Liver (tissue), 10 donors: ENCODE results near the gene PRSS1. TPM values are rescaled to one million over a fixed set of nuclear protein-coding genes. Genes with fewer than 3 reads are reported as not detected.

Source experiments
- DNase-seq: peaks from one replicate; pipeline ENCODE4 v3.0.0-alpha.2; 2017; ENCODE audit warnings: low spot score
- H3K27ac ChIP-seq, 2 donors: one replicate each; pipeline ENCODE4 v1.7.0; 2013; ENCODE audit warnings: inconsistent platforms in 2 of 2, low read length in 2 of 2, control low read depth in 1 of 2, low read depth in 1 of 2, mild to moderate bottlenecking in 1 of 2
- H3K27me3 ChIP-seq, 4 donors: one replicate each; pipeline versions ENCODE4 v1.6.1 to v1.7.0; 2013; ENCODE audit warnings: low read length in 3 of 4, inconsistent platforms in 1 of 4, mild to moderate bottlenecking in 1 of 4, moderate library complexity in 1 of 4; ENCODE audit not compliant: control insufficient read depth in 4 of 4, insufficient read depth in 4 of 4
- H3K36me3 ChIP-seq, 4 donors: one replicate each; pipeline versions ENCODE4 v1.6.1 to v1.7.0; 2013; ENCODE audit warnings: low read length in 3 of 4, mild to moderate bottlenecking in 3 of 4, low read depth in 1 of 4, moderate library complexity in 1 of 4; ENCODE audit not compliant: control insufficient read depth in 4 of 4, insufficient read depth in 3 of 4
- H3K4me1 ChIP-seq, 4 donors: one replicate each; pipeline versions ENCODE4 v1.6.1 to v1.7.0; 2013; ENCODE audit warnings: low read length in 3 of 4, mild to moderate bottlenecking in 3 of 4, moderate library complexity in 1 of 4; ENCODE audit not compliant: control insufficient read depth in 4 of 4, insufficient read depth in 4 of 4
- H3K4me3 ChIP-seq, 3 donors: one replicate each; pipeline versions ENCODE4 v1.6.1 to v1.7.0; 2013; ENCODE audit warnings: low read length in 3 of 3, control low read depth in 1 of 3, low read depth in 1 of 3, mild to moderate bottlenecking in 1 of 3
- H3K9ac ChIP-seq, 2 donors: one replicate each; pipeline ENCODE4 v1.7.0; 2013; ENCODE audit warnings: low read length in 2 of 2, mild to moderate bottlenecking in 2 of 2, moderate library complexity in 2 of 2, control low read depth in 1 of 2, low read depth in 1 of 2
- H3K9me3 ChIP-seq, 4 donors: one replicate each; pipeline versions ENCODE4 v1.6.1 to v1.7.0; 2013; ENCODE audit warnings: low read length in 3 of 4; ENCODE audit not compliant: control insufficient read depth in 4 of 4
- ATF3 ChIP-seq: IDR thresholded peaks from 2 replicates; pipeline ENCODE4 v1.6.1; 2016; ENCODE audit warnings: antibody characterized with exemption
- CTCF ChIP-seq: fragments of 150-350 bp; IDR thresholded peaks from 2 replicates; pipeline ENCODE4 v1.5.1; 2017; ENCODE audit warnings: improper control_type of control experiment, low read depth, low read length; ENCODE audit not compliant: missing input control
- EGR1 ChIP-seq, 2 donors: IDR thresholded peaks; 2 replicates each; pipeline ENCODE4 v1.6.1; 2016 to 2018; ENCODE audit warnings: antibody characterized with exemption in 2 of 2, low read depth in 2 of 2
- FOXA1 ChIP-seq: IDR thresholded peaks from 2 replicates; pipeline ENCODE4 v1.6.1; 2016; ENCODE audit warnings: antibody characterized with exemption
- FOXA2 ChIP-seq: IDR thresholded peaks from 2 replicates; pipeline ENCODE4 v1.6.1; 2016; ENCODE audit warnings: antibody characterized with exemption
- GABPA ChIP-seq, 2 donors: IDR thresholded peaks in 1 of 2; conservative IDR thresholded peaks in 1 of 2; 2 replicates each; pipeline ENCODE4 v1.6.1; 2016; ENCODE audit warnings: antibody characterized with exemption in 2 of 2, mild to moderate bottlenecking in 1 of 2, moderate library complexity in 1 of 2
- HNF4A ChIP-seq, 2 donors: conservative IDR thresholded peaks; 2 replicates each; pipeline ENCODE4 v1.6.1; 2016; ENCODE audit warnings: antibody characterized with exemption in 2 of 2, mild to moderate bottlenecking in 2 of 2
- HNF4G ChIP-seq: IDR thresholded peaks from 2 replicates; pipeline ENCODE4 v1.6.1; 2016; ENCODE audit warnings: antibody characterized with exemption
- JUND ChIP-seq, 2 donors: IDR thresholded peaks; 2 replicates each; pipeline ENCODE4 v1.6.1; 2016; ENCODE audit warnings: antibody characterized with exemption in 2 of 2
- MAX ChIP-seq: IDR thresholded peaks from 2 replicates; pipeline ENCODE4 v1.6.1; 2016; ENCODE audit warnings: antibody characterized with exemption
- NR2F2 ChIP-seq: IDR thresholded peaks from 2 replicates; pipeline ENCODE4 v1.6.1; 2016; ENCODE audit warnings: antibody characterized with exemption
- RAD21 ChIP-seq, 2 donors: IDR thresholded peaks; 2 replicates each; pipeline ENCODE4 v1.6.1; 2016; ENCODE audit warnings: antibody characterized with exemption in 2 of 2, mild to moderate bottlenecking in 2 of 2
- REST ChIP-seq: IDR thresholded peaks from 2 replicates; pipeline ENCODE4 v1.6.1; 2016; ENCODE audit warnings: antibody characterized with exemption, mild to moderate bottlenecking
- RXRA ChIP-seq, 2 donors: IDR thresholded peaks; 2 replicates each; pipeline ENCODE4 v1.6.1; 2017 to 2018; ENCODE audit warnings: antibody characterized with exemption in 2 of 2, mild to moderate bottlenecking in 1 of 2
- SP1 ChIP-seq: IDR thresholded peaks from 2 replicates; pipeline ENCODE4 v1.6.1; 2018; ENCODE audit warnings: antibody characterized with exemption, mild to moderate bottlenecking
- TAF1 ChIP-seq: conservative IDR thresholded peaks from 2 replicates; pipeline ENCODE4 v1.6.1; 2016; ENCODE audit warnings: antibody characterized with exemption, mild to moderate bottlenecking
- YY1 ChIP-seq: IDR thresholded peaks from 2 replicates; pipeline ENCODE4 v1.6.1; 2016; ENCODE audit warnings: antibody characterized with exemption, mild to moderate bottlenecking
- ZBTB33 ChIP-seq: IDR thresholded peaks from 2 replicates; pipeline ENCODE4 v1.6.1; 2016; ENCODE audit warnings: antibody characterized with exemption
- WGBS: extraction: QIAGEN DNeasy Blood & Tissue Kit; methylation state at CpG from one replicate; pipeline ENCODE4 v1.1.7; 2013; 5-methylcytosine and 5-hydroxymethylcytosine counted together
- polyA plus RNA-seq, 2 donors: library from polyadenylated mRNA; stranded (reverse) in 1 of 2; unstranded in 1 of 2; fragments of 200-250 nt in 1 of 2; fragments of >200 nt in 1 of 2; fragmentation: Nextera tagmentation in 1 of 2; extraction: Ambion mirVana in 1 of 2; gene quantifications; one replicate each; pipeline versions ENCODE4 v1.2.1 to v1.2.3, GENCODE V29; 2013 to 2015
- small RNA-seq: library from RNA; depleted of rRNA; stranded (forward); fragments of <200 nt; gene quantifications from one replicate; pipeline ENCODE3, GENCODE V24; 2014
- total RNA-seq, 2 donors: library from RNA; depleted of rRNA; stranded (reverse); fragments of >200 nt; gene quantifications; one replicate each; pipeline ENCODE4 v1.2.3, GENCODE V29; 2014
- donor health status: healthy.
- donor health status: healthy.
- donor health status: healthy.
- donor health status: healthy.
- donor health status: healthy.

Gene PRSS1
- total and polyA plus RNA-seq, 4 donors = not detected

- TF ChIP-seq RXRA (IDR thresholded peaks at IDR 0.05) = no peak
- TF ChIP-seq EGR1 (IDR thresholded peaks at IDR 0.05; ENCODE audit: low read depth in 2 of 2) = no peak
- TF ChIP-seq TAF1 = no peak
- no peak for TF ChIP-seq CTCF
- no peak for TF ChIP-seq MAX
- no peak for TF ChIP-seq FOXA2
- no peak for TF ChIP-seq FOXA1
- no peak for TF ChIP-seq NR2F2
- no peak for TF ChIP-seq REST
- TF ChIP-seq JUND (IDR thresholded peaks at IDR 0.05) = no peak
- no peak for TF ChIP-seq ZBTB33
- TF ChIP-seq SP1 = no peak
- no peak for TF ChIP-seq RAD21 (IDR thresholded peaks at IDR 0.05)
- TF ChIP-seq HNF4A (conservative IDR thresholded peaks at IDR 0.05) = no peak
- no peak for TF ChIP-seq YY1
- no peak for TF ChIP-seq GABPA (IDR thresholded peaks at IDR 0.05 in 1 of 2, conservative IDR thresholded peaks at IDR 0.05 in 1 of 2)
- TF ChIP-seq ATF3 = no peak
- no peak for TF ChIP-seq HNF4G
- Histone ChIP-seq H3K4me3 (no peak overlapping the region), H3K36me3 (no peaks in the 10 kb centered on the region), H3K27me3 (peaks cover 0 to 6% (median 0%) of the 10 kb centered on the region in 4 donors), H3K9me3 (no peaks in the 10 kb centered on the region), H3K4me1 (peaks cover 5 to 7% (median 6%) of the 10 kb centered on the region in 4 donors), H3K27ac (no peak overlapping the region), H3K9ac (no peak overlapping the region)
- DNase-seq = no peak
- WGBS = 87% methylated on average over 3 of the region's 3 CpGs
Measured at GRCh38 chr7:142802301-142802700, 53.0 kb downstream of the PRSS1 start.

Small RNAs within 50 kb of the gene (small RNA-seq; reads per million reads assigned to genes)
- gene TRBD1 = not detected
- gene TRBJ1-1 = not detected
- gene TRBJ1-2 = not detected
- gene TRBJ1-3 = not detected
- gene TRBJ1-4 = not detected
- not detected for gene TRBJ1-5
- gene TRBJ1-6 = not detected
- gene TRBJ2-1 = not detected
- not detected for gene TRBJ2-2
- gene TRBJ2-2P = not detected
- gene TRBJ2-3 = not detected
- gene TRBJ2-4 = not detected
- not detected for gene TRBJ2-5
- gene TRBJ2-6 = not detected
- gene TRBJ2-7 = not detected

Other genes with a start within 250 kb of the PRSS1 start
- gene PRSS2, start 21.5 kb downstream of the PRSS1 start, total RNA-seq = not detected
- under 1 TPM in 1 of 2 donors, not detected in 1; 0.21 TPM for gene PRSS2, start 21.5 kb downstream of the PRSS1 start, polyA plus RNA-seq
- 1 to 10 TPM; 1.2 to 2.1 TPM for gene EPHB6, start 105.6 kb downstream of the PRSS1 start, total RNA-seq
- gene EPHB6, start 105.6 kb downstream of the PRSS1 start, polyA plus RNA-seq = 1 to 10 TPM; 1.9 to 4.3 TPM
- gene TRPV6, start 136.3 kb downstream of the PRSS1 start, total RNA-seq = 1 to 10 TPM in 1 of 2 donors, not detected in 1; 1.5 TPM
- gene TRPV6, start 136.3 kb downstream of the PRSS1 start, polyA plus RNA-seq = under 1 TPM; 0.32 to 0.36 TPM
- gene TRPV5, start 184.3 kb downstream of the PRSS1 start, total RNA-seq = under 1 TPM; under 0.01 to 0.23 TPM
- not detected for gene TRPV5, start 184.3 kb downstream of the PRSS1 start, polyA plus RNA-seq
- not detected for gene LLCFC1, start 190.0 kb downstream of the PRSS1 start, total RNA-seq
- not detected for gene LLCFC1, start 190.0 kb downstream of the PRSS1 start, polyA plus RNA-seq
- gene KEL, start 212.9 kb downstream of the PRSS1 start, total RNA-seq = 10 to 100 TPM in 1 of 2 donors, under 1 TPM in 1; 0.42 to 81.0 TPM
- under 1 TPM; 0.18 to 0.31 TPM for gene KEL, start 212.9 kb downstream of the PRSS1 start, polyA plus RNA-seq